Muscle of arm (tissue), 12 donors: ENCODE results near the gene HDHD5. TPM values are rescaled to one million over a fixed set of nuclear protein-coding genes. Genes with fewer than 3 reads are reported as not detected.

ENCODE experiments used
- polyA plus RNA-seq, 12 donors: library from polyadenylated mRNA; unstranded; fragments of 120-200 nt; gene quantifications; one replicate each; pipeline ENCODE4 v1.2.1, GENCODE V29; 2013; ENCODE audit not compliant: insufficient read length in 12 of 12

The HDHD5 gene
- polyA plus RNA-seq, 12 donors, result 26.9 to 44.2 (median 38.5) TPM; not detected in 1

Other genes starting within 250 kb of the HDHD5 start
- gene GAB4, start 151.1 kb downstream of the HDHD5 start, polyA plus RNA-seq, result under 1 TPM in 1 of 12 donors, not detected in 11; 0.07 TPM
- 10 to 100 TPM in 1 of 12 donors, 1 to 10 TPM in 10, not detected in 1; 2.9 to 11.8 (median 4.6) TPM for gene IL17RA, start 74.3 kb downstream of the HDHD5 start, polyA plus RNA-seq
- gene TMEM121B, start 37.9 kb downstream of the HDHD5 start, polyA plus RNA-seq, result 1 to 10 TPM in 11 of 12 donors, not detected in 1; 1.8 to 5.7 (median 4.4) TPM
- 10 to 100 TPM in 10 of 12 donors, 1 to 10 TPM in 1, not detected in 1; 9.6 to 23.9 (median 14.6) TPM for gene ADA2, start 60.2 kb upstream of the HDHD5 start, polyA plus RNA-seq
- gene CECR2, start 210.2 kb upstream of the HDHD5 start, polyA plus RNA-seq, result 10 to 100 TPM in 11 of 12 donors, not detected in 1; 11.0 to 27.9 (median 22.8) TPM